HL-60/S4 treated with phorbol 12-myristate 13-acetate at 8.2 ng/mL for 4 days and 3 days (cell line): ENCODE results near the gene PLD1.

Experiments
- in situ Hi-C: fragments of 300-500 bp; cut with MboI; formaldehyde crosslinking; loops from 2 replicates; pipeline ENCODE4 v1.15.0; 2022; ENCODE audit warnings: low sequenced_read_pairs

The PLD1 gene

DNA sequence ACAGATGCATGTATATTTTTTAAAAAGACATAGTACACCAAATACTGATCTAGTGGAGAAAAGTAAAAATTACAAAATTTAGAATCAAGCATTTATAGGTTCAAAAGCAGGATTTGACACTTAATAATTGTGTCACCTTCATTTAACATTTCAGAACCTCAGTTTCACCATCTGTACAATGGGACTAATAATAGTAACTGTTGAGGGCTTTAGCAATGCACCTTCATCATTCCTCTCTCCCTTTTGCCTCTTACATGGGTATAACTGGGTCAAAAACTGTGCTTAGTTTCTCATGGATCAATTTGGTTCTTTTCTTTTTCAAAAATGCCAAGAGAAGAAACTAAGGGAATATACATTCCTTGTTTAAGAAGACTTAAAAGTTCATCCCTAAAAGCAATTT, 27.4 kb upstream of the PLD1 start:
- in situ Hi-C loops: no loop called here

DNA sequence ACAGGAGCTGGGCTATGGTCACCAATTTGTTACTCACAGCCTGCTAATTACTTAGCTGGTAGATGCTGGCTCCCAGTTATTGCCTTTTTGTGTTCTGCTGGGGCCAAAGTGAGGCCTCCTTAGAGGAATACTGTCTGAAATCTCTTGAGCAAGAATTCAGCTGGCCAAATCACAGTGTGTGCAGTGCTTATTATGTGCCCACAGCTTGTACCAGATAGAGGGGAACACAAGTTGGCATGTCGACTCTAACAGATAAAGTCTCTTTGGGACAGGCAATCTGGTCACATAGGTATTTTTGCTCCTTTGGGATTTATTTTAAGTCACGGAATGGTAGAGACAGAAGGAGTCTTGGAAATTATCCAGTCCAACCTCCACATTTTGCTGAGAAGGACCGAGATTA, 26.6 kb upstream of the PLD1 start:
- in situ Hi-C loops: no loop called here

- in situ Hi-C loops: no loop called here
Measured at GRCh38 chr3:171835613-171836012, 25.3 kb upstream of the PLD1 start.

DNA sequence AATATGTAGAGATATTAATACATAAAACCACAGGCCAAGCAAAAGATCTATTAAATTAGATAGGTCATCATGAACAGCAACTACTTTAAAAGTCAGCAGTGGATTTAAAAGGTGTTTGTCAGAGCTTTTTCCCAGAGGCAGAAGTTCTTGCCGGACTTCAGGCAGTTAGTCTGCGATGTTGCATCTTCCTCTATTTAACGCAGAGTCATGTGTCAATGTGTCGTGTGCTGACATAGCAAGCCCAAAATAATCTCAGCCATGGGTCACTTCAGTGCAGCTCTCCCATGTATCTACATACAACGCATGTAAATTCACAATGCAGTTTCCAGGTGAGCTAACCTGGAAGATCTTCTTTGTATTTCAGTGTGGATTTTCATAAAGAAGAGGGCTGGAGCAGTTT, 24.8 kb upstream of the PLD1 start:
- in situ Hi-C loops: no loop called here

GRCh38 chr3:171834461-171834801, 24.1 kb upstream of the PLD1 start:
- in situ Hi-C loops: no loop called here

DNA sequence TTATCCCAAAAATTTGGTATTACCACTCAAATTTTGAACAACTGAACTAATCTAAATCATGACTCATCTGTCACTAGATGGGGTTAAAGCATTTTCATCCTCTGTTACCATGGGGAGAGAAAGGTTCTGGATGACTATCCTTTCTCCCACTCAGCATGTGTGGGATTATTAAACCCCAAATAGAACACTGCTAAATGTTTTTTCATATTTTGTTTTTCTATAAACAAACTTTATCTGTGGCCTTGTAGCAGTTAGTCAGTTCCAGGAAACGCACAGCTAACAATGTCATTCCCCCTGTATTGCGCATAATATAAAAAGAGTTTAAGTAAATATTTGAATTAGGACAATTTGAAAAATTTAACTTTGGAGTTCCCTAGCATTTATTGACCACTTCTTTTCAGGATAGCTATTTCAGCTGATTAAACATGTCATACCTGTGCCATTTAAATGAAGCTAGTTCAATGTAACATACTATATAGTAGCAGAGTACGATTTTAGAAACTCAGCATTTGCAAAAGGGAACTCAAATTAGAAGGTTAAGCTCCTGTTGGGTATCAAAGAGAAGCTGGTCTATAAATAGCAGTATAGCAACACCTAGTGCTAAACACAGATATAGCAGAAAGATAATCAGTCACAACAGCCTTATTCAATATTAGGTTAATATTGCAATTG, 23.6 kb upstream of the PLD1 start:
- in situ Hi-C loops: no loop called here

GRCh38 chr3:171832989-171833388, 22.7 kb upstream of the PLD1 start:
- in situ Hi-C loops: no loop called here

DNA sequence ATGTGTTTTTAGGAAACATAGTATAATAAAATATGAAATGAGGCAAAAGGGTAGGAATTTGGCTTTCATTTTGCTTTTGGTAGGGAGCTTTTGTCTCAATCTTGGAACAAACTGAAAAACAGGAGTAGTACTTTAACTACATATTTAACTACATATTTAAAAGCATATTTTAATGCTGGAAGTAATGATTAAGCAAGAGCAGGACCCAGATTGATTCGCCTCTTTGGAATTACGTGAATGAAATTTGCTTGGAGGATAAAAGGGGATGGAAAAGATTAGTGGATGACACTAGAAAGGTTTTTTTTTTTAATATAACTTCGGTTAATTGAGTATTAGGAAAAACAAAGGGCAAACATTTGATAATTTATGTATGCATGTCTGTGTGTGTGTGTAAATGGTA, 21.7 kb upstream of the PLD1 start:
- in situ Hi-C loops: no loop called here

GRCh38 chr3:171830518-171830875, 20.2 kb upstream of the PLD1 start:
- in situ Hi-C loops: no loop called here

- in situ Hi-C loops: no loop called here
Measured at GRCh38 chr3:171829841-171830517, 19.7 kb upstream of the PLD1 start.

DNA sequence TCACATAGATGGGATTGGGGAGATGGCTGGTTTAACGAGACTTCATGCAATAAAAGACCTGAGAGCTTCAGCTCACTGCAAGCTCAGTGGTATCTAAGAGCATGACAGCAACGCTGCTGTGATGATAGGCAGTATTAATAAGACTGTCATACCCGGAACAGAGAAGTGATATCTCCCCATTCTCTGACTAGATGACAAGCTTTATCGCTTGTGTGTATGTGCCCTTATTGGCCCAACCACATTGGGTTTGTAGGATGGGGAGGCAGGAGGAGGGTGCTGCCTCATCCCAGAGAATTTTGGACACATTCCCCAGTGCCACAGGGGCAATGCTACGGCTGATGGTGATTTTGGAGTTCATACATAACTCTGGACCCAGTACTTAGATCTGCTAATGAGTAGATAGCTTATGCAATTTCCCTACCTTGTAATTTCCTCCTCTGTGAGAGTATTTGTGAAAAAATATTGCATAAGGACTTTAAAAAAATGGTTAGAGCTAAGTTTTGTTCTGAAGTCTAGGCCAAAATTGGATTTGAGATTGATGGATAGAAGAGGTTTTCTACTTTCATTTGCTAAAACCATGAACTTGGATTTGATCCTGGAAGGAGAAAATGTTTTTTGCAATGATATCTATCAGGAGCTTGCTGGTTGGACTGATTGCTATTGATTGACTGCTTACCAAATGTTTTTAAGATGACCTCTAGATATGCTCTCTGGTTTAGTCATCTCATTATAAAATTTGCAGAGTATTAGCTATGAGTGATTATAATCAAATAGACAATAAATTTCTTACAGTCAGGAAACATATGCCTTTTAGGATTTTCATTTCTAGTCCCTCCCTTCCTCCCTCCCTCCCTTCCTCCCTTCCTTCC, 18.9 kb upstream of the PLD1 start:
- in situ Hi-C loops: no loop called here

DNA sequence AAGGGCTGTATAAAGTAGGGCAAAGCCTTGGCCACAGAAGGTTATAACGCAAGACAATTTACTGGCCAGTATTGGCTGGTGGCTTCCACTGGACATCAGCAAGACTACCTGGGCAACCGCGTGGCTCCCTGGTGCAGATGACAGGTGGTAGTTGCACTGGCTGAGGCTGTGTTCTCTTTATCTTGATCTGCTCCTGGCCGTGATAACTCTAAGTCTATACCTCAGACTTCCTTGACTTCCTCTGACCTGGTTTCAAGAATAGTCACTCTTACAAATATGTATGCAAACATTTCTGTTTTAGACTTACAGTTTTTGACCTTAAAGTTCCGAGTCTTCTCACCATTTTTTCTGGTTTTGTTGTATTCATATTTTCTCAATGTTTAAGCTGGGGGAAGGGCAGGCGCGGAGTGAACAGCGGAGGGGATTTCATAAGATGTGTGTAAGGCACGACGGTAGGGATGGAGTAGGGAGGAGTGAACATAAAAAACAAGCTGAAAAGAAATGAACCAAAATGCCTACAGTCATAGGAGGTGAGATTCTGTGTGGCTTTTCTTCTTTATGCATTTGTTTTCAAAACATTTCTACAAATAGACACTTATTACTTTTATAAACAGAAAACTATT, 17.7 kb upstream of the PLD1 start:
- in situ Hi-C loops: no loop called here

DNA sequence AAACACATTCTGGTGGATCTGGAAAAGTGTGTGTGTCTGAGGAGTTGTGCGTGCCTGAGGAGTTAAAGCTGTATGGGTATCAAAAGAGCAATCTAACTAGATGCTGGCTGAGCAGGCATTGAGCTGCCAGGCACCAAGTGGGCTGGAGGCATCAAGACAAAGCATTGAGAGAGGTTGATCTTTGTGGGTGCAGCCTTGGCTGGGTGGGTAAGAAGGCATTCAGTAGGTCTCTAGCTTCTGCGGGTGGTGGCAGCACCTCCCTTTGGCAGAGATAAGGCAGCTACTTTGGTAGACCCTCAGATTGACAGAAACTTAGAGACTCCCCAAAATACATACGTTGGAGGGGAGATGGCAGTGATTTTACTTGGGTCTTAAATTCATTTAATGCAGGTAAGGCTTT, 17.1 kb upstream of the PLD1 start:
- in situ Hi-C loops: no loop called here

DNA sequence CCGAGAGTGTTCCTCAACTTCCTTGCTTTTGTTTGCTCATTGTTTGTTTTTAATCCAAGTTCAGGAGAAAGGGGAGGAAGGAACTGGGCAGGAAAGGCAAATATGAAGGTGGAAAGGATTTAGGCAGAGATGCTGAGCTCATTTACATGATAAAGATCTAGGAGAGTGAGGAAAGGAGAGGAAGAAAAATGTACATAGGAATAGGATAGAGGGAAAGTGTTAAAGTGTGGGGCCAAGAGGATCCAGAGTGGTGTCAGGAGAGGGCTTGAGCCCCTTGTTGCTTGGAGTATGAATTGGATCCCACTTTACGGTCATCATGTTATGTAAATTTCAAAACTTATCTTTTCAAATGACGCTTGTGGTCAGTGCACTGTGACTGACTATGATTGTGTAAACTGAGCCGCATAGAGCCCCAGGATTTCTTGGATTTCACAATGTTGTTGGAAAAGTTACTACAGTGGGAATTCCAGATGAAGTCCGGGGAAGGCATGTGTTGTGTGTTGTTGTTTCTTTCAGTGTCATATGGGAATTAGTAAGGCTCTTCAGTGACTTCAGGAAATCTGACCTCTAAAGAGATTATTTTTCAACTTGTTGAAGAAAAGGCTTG, 15.0 kb upstream of the PLD1 start:
- in situ Hi-C loops: no loop called here

GRCh38 chr3:171824824-171825221, 14.5 kb upstream of the PLD1 start:
- in situ Hi-C loops: no loop called here

GRCh38 chr3:171824116-171824515, 13.8 kb upstream of the PLD1 start:
- in situ Hi-C loops: no loop called here

- in situ Hi-C loops: no loop called here
Measured at GRCh38 chr3:171822431-171823106, 12.3 kb upstream of the PLD1 start.

DNA sequence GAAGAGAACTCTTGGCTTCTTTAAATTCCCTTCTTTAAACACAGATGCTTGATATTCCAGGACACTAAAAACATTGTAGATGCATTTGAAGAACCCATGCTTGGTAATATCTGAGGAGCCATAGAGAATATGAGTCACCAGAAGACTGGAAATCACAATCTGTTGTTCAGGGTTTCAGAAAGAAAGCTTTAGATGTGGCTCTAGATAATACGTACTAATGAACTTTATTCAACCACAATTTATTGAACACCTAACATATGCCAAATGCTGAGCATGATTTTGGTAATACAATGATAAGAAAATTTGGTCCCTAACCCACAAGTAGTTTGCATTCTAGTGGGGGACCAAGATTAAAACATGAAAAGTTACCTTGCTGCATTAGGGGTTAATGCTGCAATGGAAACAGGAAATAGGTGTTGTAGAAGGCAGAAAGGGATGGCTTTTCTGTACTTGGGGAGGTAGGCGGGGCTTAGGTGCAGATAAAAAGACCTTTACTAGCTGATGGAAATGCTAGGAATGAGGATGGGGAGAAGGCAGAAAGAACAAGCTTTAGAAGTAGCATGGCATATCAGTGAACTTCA, 11.6 kb upstream of the PLD1 start:
- in situ Hi-C loops: no loop called here

DNA sequence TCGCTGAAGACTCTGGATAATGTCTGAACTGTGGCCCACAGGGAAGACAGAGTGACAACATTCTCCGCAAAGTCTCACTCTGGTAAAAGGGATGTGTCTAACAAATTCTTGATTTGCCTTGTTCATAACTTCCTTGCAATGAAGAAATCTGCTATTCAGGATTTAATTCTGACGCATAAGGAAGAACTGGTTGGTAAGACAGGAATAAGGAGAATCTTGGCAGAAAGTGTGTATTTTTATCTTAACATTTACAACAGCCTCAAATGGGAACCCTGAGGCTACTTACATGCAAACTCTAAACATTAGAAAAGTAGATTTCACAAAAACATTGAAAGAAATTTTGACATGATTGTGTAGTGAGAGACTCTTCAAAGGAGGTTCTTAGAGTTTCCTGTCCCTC, 10.8 kb upstream of the PLD1 start:
- in situ Hi-C loops: no loop called here

- in situ Hi-C loops: no loop called here
Measured at GRCh38 chr3:171817074-171817800, 7.0 kb upstream of the PLD1 start.
